ENCODE measurements around the gene USP8.
A peak's percentile ranks its signal among the peaks of the same experiment; 100 is the strongest.

Gene USP8

GRCh38 chr15:50544368-50544767 is 120.2 kb downstream of the USP8 start:
- Histone ChIP-seq H3K79me1 (ENCODE audit: low read length) (no peaks in the 10 kb centered on the region), H3K27me3 (ENCODE audit: insufficient read depth, low read length, poor library complexity) (no peaks in the 10 kb centered on the region), H3K4me3 (ENCODE audit: low read length) (no peak overlapping the region), H3K79me2 (ENCODE audit: control insufficient read depth, insufficient read depth, low read length) (no peaks in the 10 kb centered on the region), H2AK5ac (ENCODE audit: low read length) (no peak overlapping the region), H3K9ac (ENCODE audit: low read length) (no peak overlapping the region), H3K4ac (ENCODE audit: low read depth, low read length) (no peak overlapping the region), H4K8ac (ENCODE audit: low read depth, low read length) (no peak overlapping the region), H3K4me2 (ENCODE audit: low read length) (no peak overlapping the region), H4K5ac (ENCODE audit: low read length) (no peak overlapping the region), H3K23ac (ENCODE audit: low read length) (no peak overlapping the region), H2BK120ac (ENCODE audit: low read depth, low read length) (no peak overlapping the region), H2BK5ac (ENCODE audit: low read length) (no peak overlapping the region), H3K56ac (ENCODE audit: low read length) (no peak overlapping the region), H3K27ac (ENCODE audit: low read depth, low read length) (no peak overlapping the region), H3K36me3 (ENCODE audit: control insufficient read depth, insufficient read depth, low read length) (no peaks in the 10 kb centered on the region), H2BK15ac (replicated peaks; ENCODE audit: low read depth) (no peak overlapping the region), H3K18ac (ENCODE audit: low read length) (no peak overlapping the region), H3K4me1 (ENCODE audit: control insufficient read depth, low read depth, low read length) (peaks cover 2% of the 10 kb centered on the region)
- DNase-seq = peak; percentile 58
- no CpG with 5 or more reads among the region's 5 CpGs for WGBS (ENCODE audit: extremely low coverage, insufficient coverage, low lambda C conversion rate)

GRCh38 chr15:50546566-50546965 is 122.4 kb downstream of the USP8 start, which contains the start of gene USP50:
TSS of gene USP50 (minus strand) at chr15:50546666. CDS start at chr15:50546525, 141 bp downstream.
- Histone ChIP-seq H2BK15ac (replicated peaks; ENCODE audit: low read depth) (no peak within 1 kb of the TSS), H3K36me3 (ENCODE audit: control insufficient read depth, insufficient read depth, low read length) (no peaks in the 10 kb centered on the region), H3K79me2 (ENCODE audit: control insufficient read depth, insufficient read depth, low read length) (no peaks in the 10 kb centered on the region), H2AK5ac (ENCODE audit: low read length) (no peak within 1 kb of the TSS), H4K8ac (ENCODE audit: low read depth, low read length) (no peak within 1 kb of the TSS), H3K9ac (ENCODE audit: low read length) (no peak within 1 kb of the TSS), H3K4ac (ENCODE audit: low read depth, low read length) (no peak within 1 kb of the TSS), H3K27ac (ENCODE audit: low read depth, low read length) (no peak within 1 kb of the TSS), H3K4me2 (ENCODE audit: low read length) (no peak within 1 kb of the TSS), H3K4me3 (ENCODE audit: low read length) (no peak within 1 kb of the TSS), H3K27me3 (ENCODE audit: insufficient read depth, low read length, poor library complexity) (no peaks in the 10 kb centered on the region), H3K56ac (ENCODE audit: low read length) (no peak within 1 kb of the TSS), H3K79me1 (ENCODE audit: low read length) (no peaks in the 10 kb centered on the region), H3K18ac (ENCODE audit: low read length) (no peak within 1 kb of the TSS), H2BK120ac (ENCODE audit: low read depth, low read length) (no peak within 1 kb of the TSS), H3K23ac (ENCODE audit: low read length) (no peak within 1 kb of the TSS), H2BK5ac (ENCODE audit: low read length) (no peak within 1 kb of the TSS), H4K5ac (ENCODE audit: low read length) (no peak within 1 kb of the TSS), H3K4me1 (ENCODE audit: control insufficient read depth, low read depth, low read length) (peaks cover 2% of the 10 kb centered on the region)
- WGBS (ENCODE audit: extremely low coverage, insufficient coverage, low lambda C conversion rate) = no CpG with 5 or more reads among the region's 5 CpGs
- no peak for DNase-seq

DNA sequence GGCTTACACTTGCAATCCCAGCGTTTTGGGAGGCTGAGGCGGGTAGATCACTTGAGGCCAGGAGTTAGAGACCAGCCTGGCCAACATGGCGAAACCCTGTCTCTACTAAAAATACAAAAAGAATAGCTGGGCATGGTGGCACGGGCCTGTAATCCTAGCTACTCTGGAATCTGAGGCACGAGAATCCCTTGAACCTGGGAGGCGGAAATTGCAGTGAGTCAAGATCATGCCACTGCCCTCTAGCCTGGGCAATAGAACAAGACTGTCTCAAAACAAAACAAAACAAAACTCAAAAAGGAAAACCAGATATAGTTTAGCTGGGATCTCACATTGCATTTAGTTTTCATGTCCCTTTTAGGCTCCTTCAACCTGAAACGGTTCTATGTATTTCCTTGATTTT is 125.1 kb downstream of the USP8 start:
- Histone ChIP-seq H3K56ac (ENCODE audit: low read length) (no peak overlapping the region), H3K4me1 (ENCODE audit: control insufficient read depth, low read depth, low read length) (peaks cover 2% of the 10 kb centered on the region), H3K18ac (ENCODE audit: low read length) (no peak overlapping the region), H3K4me2 (ENCODE audit: low read length) (no peak overlapping the region), H3K79me1 (ENCODE audit: low read length) (no peaks in the 10 kb centered on the region), H3K23ac (ENCODE audit: low read length) (no peak overlapping the region), H3K9ac (ENCODE audit: low read length) (no peak overlapping the region), H2BK120ac (ENCODE audit: low read depth, low read length) (no peak overlapping the region), H3K79me2 (ENCODE audit: control insufficient read depth, insufficient read depth, low read length) (no peaks in the 10 kb centered on the region), H3K4me3 (ENCODE audit: low read length) (no peak overlapping the region), H3K4ac (ENCODE audit: low read depth, low read length) (no peak overlapping the region), H3K27me3 (ENCODE audit: insufficient read depth, low read length, poor library complexity) (no peaks in the 10 kb centered on the region), H3K27ac (ENCODE audit: low read depth, low read length) (no peak overlapping the region), H3K36me3 (ENCODE audit: control insufficient read depth, insufficient read depth, low read length) (no peaks in the 10 kb centered on the region), H2BK5ac (ENCODE audit: low read length) (no peak overlapping the region), H2AK5ac (ENCODE audit: low read length) (no peak overlapping the region), H4K8ac (ENCODE audit: low read depth, low read length) (no peak overlapping the region), H4K5ac (ENCODE audit: low read length) (no peak overlapping the region), H2BK15ac (replicated peaks; ENCODE audit: low read depth) (no peak overlapping the region)
- DNase-seq = no peak
- WGBS (ENCODE audit: extremely low coverage, insufficient coverage, low lambda C conversion rate) = no CpG with 5 or more reads among the region's 7 CpGs

DNA sequence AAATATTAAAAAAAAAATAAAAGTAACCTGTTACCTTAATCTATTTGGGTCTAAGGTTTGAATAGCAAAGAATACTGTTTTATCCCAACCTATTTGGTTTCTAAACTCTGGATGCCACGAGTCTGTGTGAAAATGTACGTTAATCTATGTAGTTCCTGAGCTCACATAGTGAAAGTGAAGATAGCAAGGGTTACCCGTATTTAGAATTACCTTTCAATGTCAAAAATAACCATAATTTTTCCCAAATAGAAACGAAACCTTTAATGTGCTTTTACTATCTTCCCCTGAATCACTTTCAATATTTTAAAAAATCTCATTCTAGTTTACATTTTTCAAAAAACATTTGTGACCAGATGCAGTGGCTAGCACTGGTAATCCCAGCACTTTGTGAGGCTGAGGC is 128.0 kb downstream of the USP8 start:
- no peaks in the 10 kb centered on the region for H3K27me3 ChIP-seq (ENCODE audit: insufficient read depth, low read length, poor library complexity)
- no peaks in the 10 kb centered on the region for H3K4me1 ChIP-seq (ENCODE audit: control insufficient read depth, low read depth, low read length)
- H2BK120ac ChIP-seq (ENCODE audit: low read depth, low read length) = no peak overlapping the region
- H3K4ac ChIP-seq (ENCODE audit: low read depth, low read length) = no peak overlapping the region
- H3K4me3 ChIP-seq (ENCODE audit: low read length) = no peak overlapping the region
- H3K36me3 ChIP-seq (ENCODE audit: control insufficient read depth, insufficient read depth, low read length) = no peaks in the 10 kb centered on the region
- H3K27ac ChIP-seq (ENCODE audit: low read depth, low read length) = no peak overlapping the region
- H2BK5ac ChIP-seq (ENCODE audit: low read length) = no peak overlapping the region
- no peak overlapping the region for H3K56ac ChIP-seq (ENCODE audit: low read length)
- 100% methylated on average over 1 of the region's 4 CpGs for WGBS (ENCODE audit: extremely low coverage, insufficient coverage, low lambda C conversion rate)
- no peak overlapping the region for H3K9ac ChIP-seq (ENCODE audit: low read length)
- H3K79me2 ChIP-seq (ENCODE audit: control insufficient read depth, insufficient read depth, low read length) = no peaks in the 10 kb centered on the region
- no peak for DNase-seq
- H2AK5ac ChIP-seq (ENCODE audit: low read length) = no peak overlapping the region
- no peak overlapping the region for H4K8ac ChIP-seq (ENCODE audit: low read depth, low read length)
- H3K18ac ChIP-seq (ENCODE audit: low read length) = no peak overlapping the region
- no peak overlapping the region for H4K5ac ChIP-seq (ENCODE audit: low read length)
- no peak overlapping the region for H3K23ac ChIP-seq (ENCODE audit: low read length)
- no peak overlapping the region for H2BK15ac ChIP-seq (replicated peaks; ENCODE audit: low read depth)
- no peaks in the 10 kb centered on the region for H3K79me1 ChIP-seq (ENCODE audit: low read length)
- no peak overlapping the region for H3K4me2 ChIP-seq (ENCODE audit: low read length)

DNA sequence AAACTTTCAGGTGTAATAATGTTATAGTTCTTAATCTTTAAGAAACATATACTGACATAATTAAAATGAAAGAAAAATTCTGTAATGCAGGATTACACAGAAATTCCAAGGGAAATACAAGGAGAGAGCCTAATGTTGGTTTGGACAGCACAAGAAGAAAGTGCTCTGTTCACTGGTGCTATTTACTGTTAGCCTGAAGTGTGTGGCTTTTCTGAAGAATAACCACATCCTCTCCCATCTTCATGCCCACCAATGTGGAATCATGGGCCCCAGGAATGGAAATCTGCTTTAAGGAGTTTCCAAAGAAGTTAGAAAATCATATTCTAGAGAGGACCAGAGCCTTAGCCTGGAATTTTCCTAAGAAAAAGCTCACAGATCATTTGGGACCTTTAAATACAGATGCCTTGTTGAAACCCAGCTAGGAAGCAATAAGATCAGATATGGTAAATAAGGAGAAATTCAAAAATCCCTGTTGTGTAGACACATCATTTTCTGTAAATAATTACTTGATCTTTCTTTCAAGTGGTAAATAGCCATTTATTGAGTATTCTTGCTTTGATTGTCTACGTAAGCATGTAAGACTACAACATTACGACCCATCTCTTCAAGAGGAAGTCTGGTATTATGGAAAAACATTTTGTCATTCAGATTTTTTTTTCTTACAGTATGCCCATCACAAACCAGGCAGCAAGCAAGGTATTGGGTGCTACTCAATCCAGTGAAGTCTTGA is 132.6 kb downstream of the USP8 start:
- Histone ChIP-seq H3K79me1 (ENCODE audit: low read length) (no peaks in the 10 kb centered on the region), H3K27me3 (ENCODE audit: insufficient read depth, low read length, poor library complexity) (no peaks in the 10 kb centered on the region), H3K4me2 (ENCODE audit: low read length) (no peak overlapping the region), H2BK120ac (ENCODE audit: low read depth, low read length) (no peak overlapping the region), H2AK5ac (ENCODE audit: low read length) (no peak overlapping the region), H3K18ac (ENCODE audit: low read length) (no peak overlapping the region), H3K4me3 (ENCODE audit: low read length) (no peak overlapping the region), H4K8ac (ENCODE audit: low read depth, low read length) (no peak overlapping the region), H3K4me1 (ENCODE audit: control insufficient read depth, low read depth, low read length) (no peaks in the 10 kb centered on the region), H3K79me2 (ENCODE audit: control insufficient read depth, insufficient read depth, low read length) (no peaks in the 10 kb centered on the region), H3K23ac (ENCODE audit: low read length) (no peak overlapping the region), H2BK15ac (replicated peaks; ENCODE audit: low read depth) (no peak overlapping the region), H3K56ac (ENCODE audit: low read length) (no peak overlapping the region), H3K4ac (ENCODE audit: low read depth, low read length) (no peak overlapping the region), H3K36me3 (ENCODE audit: control insufficient read depth, insufficient read depth, low read length) (no peaks in the 10 kb centered on the region), H3K27ac (ENCODE audit: low read depth, low read length) (no peak overlapping the region), H2BK5ac (ENCODE audit: low read length) (no peak overlapping the region), H3K9ac (ENCODE audit: low read length) (no peak overlapping the region), H4K5ac (ENCODE audit: low read length) (no peak overlapping the region)
- no CpG with 5 or more reads among the region's 2 CpGs for WGBS (ENCODE audit: extremely low coverage, insufficient coverage, low lambda C conversion rate)
- no peak for DNase-seq

DNA sequence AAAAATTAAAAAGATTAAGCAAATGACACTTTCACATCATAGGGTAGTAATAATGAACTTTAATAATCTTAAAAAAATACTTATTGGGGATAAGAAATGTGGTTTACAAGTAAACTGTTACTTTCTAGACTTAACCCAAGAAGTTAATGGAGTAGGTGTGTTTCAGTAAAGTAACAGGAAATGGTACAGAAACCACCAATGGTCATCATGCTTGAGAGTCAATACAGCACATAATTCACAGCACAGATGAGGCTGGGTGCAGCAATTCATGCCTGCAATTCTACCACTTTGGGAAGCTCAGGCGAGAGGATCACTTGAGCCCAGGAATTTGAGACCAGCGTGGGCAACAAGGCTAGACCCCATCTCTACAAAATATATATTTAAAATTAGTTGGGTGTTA is 133.8 kb downstream of the USP8 start:
- Histone ChIP-seq H3K27ac (ENCODE audit: low read depth, low read length) (no peak overlapping the region), H3K9ac (ENCODE audit: low read length) (no peak overlapping the region), H3K4me3 (ENCODE audit: low read length) (no peak overlapping the region), H4K5ac (ENCODE audit: low read length) (no peak overlapping the region), H3K27me3 (ENCODE audit: insufficient read depth, low read length, poor library complexity) (no peaks in the 10 kb centered on the region), H2AK5ac (ENCODE audit: low read length) (no peak overlapping the region), H4K8ac (ENCODE audit: low read depth, low read length) (no peak overlapping the region), H3K56ac (ENCODE audit: low read length) (no peak overlapping the region), H2BK120ac (ENCODE audit: low read depth, low read length) (no peak overlapping the region), H2BK5ac (ENCODE audit: low read length) (no peak overlapping the region), H3K23ac (ENCODE audit: low read length) (no peak overlapping the region), H3K4me1 (ENCODE audit: control insufficient read depth, low read depth, low read length) (no peaks in the 10 kb centered on the region), H2BK15ac (replicated peaks; ENCODE audit: low read depth) (no peak overlapping the region), H3K4ac (ENCODE audit: low read depth, low read length) (no peak overlapping the region), H3K4me2 (ENCODE audit: low read length) (no peak overlapping the region), H3K79me1 (ENCODE audit: low read length) (no peaks in the 10 kb centered on the region), H3K79me2 (ENCODE audit: control insufficient read depth, insufficient read depth, low read length) (no peaks in the 10 kb centered on the region), H3K18ac (ENCODE audit: low read length) (no peak overlapping the region), H3K36me3 (ENCODE audit: control insufficient read depth, insufficient read depth, low read length) (no peaks in the 10 kb centered on the region)
- WGBS (ENCODE audit: extremely low coverage, insufficient coverage, low lambda C conversion rate) = no CpG with 5 or more reads among the region's 2 CpGs
- DNase-seq = no peak

Measured in mesendoderm (in vitro differentiated cells).